Amniotic epithelial cell (primary cell): Measurements from ENCODE around the gene SLIT1.
A peak's percentile ranks its signal among the peaks of the same experiment; 100 is the strongest.

Source experiments
- DNase-seq: peaks from one replicate; pipeline ENCODE4 v3.0.0-alpha.2; 2010; ENCODE audit warnings: low read depth

The SLIT1 gene

GRCh38 chr10:97001183-97001991 is 184.4 kb downstream of the SLIT1 start:
- no peak for DNase-seq

GRCh38 chr10:97000487-97001182 is 185.1 kb downstream of the SLIT1 start:
- peak; percentile 75 for DNase-seq

- no peak for DNase-seq
These were observed 185.8 kb downstream of the SLIT1 start for GRCh38 chr10:96999987-97000386.

GRCh38 chr10:96999337-96999736 is 186.4 kb downstream of the SLIT1 start:
- no peak for DNase-seq

GRCh38 chr10:96998329-96998888 is 187.3 kb downstream of the SLIT1 start:
- peak; percentile 95 for DNase-seq

- DNase-seq: peak; percentile 31
These were observed 189.3 kb downstream of the SLIT1 start for GRCh38 chr10:96996275-96996965.

- DNase-seq: peak; percentile 72
These were observed 189.9 kb downstream of the SLIT1 start for GRCh38 chr10:96995851-96996250.

- no peak for DNase-seq
These were observed 193.0 kb downstream of the SLIT1 start for GRCh38 chr10:96992721-96993120.

- DNase-seq: peak; percentile 88
These were observed 194.4 kb downstream of the SLIT1 start for GRCh38 chr10:96991313-96991841.

- no peak for DNase-seq
These were observed 197.3 kb downstream of the SLIT1 start for GRCh38 chr10:96988426-96988825.

- no peak for DNase-seq
These were observed 197.9 kb downstream of the SLIT1 start for GRCh38 chr10:96987842-96988175.

GRCh38 chr10:96987141-96987841 is 198.5 kb downstream of the SLIT1 start:
- DNase-seq: no peak

GRCh38 chr10:96986200-96986856 is 199.4 kb downstream of the SLIT1 start:
- DNase-seq: no peak

- DNase-seq: no peak
These were observed 201.1 kb downstream of the SLIT1 start for GRCh38 chr10:96984541-96985131.

GRCh38 chr10:96982149-96982930 is 203.4 kb downstream of the SLIT1 start:
- DNase-seq: no peak

GRCh38 chr10:96978621-96979154 is 207.1 kb downstream of the SLIT1 start:
- DNase-seq: no peak

GRCh38 chr10:96975136-96975535 is 210.6 kb downstream of the SLIT1 start:
- DNase-seq: no peak

GRCh38 chr10:96973809-96974747 is 211.7 kb downstream of the SLIT1 start:
- peak; percentile 17 for DNase-seq

- DNase-seq: no peak
These were observed 213.5 kb downstream of the SLIT1 start for GRCh38 chr10:96972264-96972663.
